GM21723 (cell line): ENCODE data around the gene CRADD.
"Not testable (repeated sequence)": the region's sequence is repeated elsewhere in the genome, so short reads cannot be mapped to it uniquely, and the experiment has no call there.

ENCODE experiments used
- ATAC-seq: cut with Tn5 transposase; IDR thresholded peaks from one replicate; pipeline ENCODE4 v1.9.1; 2021; ENCODE audit warnings: mild to moderate bottlenecking, moderate library complexity; ENCODE audit not compliant: unreplicated experiment

Gene CRADD

GRCh38 chr12:93921521-93921920 lies 244.3 kb downstream of the CRADD start:
- ATAC-seq: no peak

GRCh38 chr12:93922583-93923006 lies 245.4 kb downstream of the CRADD start:
- ATAC-seq: no peak

GRCh38 chr12:93924367-93924766 lies 247.2 kb downstream of the CRADD start:
- ATAC-seq: no peak

- ATAC-seq: no peak
These were observed 248.5 kb downstream of the CRADD start for GRCh38 chr12:93925585-93926205.

GRCh38 chr12:93926237-93926636 lies 249.1 kb downstream of the CRADD start:
- no peak for ATAC-seq

- not testable (repeated sequence) for ATAC-seq
These were observed 251.9 kb downstream of the CRADD start for GRCh38 chr12:93929081-93929480.

- no peak for ATAC-seq
These were observed 260.6 kb downstream of the CRADD start for GRCh38 chr12:93937812-93938211.

GRCh38 chr12:93938317-93938716 lies 261.1 kb downstream of the CRADD start:
- no peak for ATAC-seq

GRCh38 chr12:93938931-93939330 lies 261.8 kb downstream of the CRADD start:
- no peak for ATAC-seq

- ATAC-seq: no peak
These were observed 262.6 kb downstream of the CRADD start for GRCh38 chr12:93939641-93940325.

- ATAC-seq: no peak
These were observed 266.6 kb downstream of the CRADD start for GRCh38 chr12:93943780-93944179.

GRCh38 chr12:93944201-93944600 lies 267.0 kb downstream of the CRADD start:
- ATAC-seq: no peak
